Spinal cord (tissue), 10 donors: Measurements from ENCODE around the gene SMIM43. TPM values are rescaled to one million over a fixed set of nuclear protein-coding genes. Genes with fewer than 3 reads are reported as not detected.

ENCODE experiments used
- DNase-seq, 6 donors: peaks; one replicate each; pipeline versions ENCODE4 v3.0.0 to v3.0.0-alpha.2; 2013 to 2015; ENCODE audit warnings: low spot score in 6 of 6, low read depth in 4 of 6
- H3K27ac ChIP-seq: one replicate; pipeline ENCODE4 v1.5.1; 2013; ENCODE audit warnings: low read depth, low read length, control low read depth
- H3K27me3 ChIP-seq: one replicate; pipeline ENCODE4 v1.6.1; 2013; ENCODE audit warnings: low read length; ENCODE audit not compliant: control insufficient read depth, insufficient read depth
- H3K36me3 ChIP-seq: one replicate; pipeline ENCODE4 v1.6.1; 2013; ENCODE audit warnings: low read length; ENCODE audit not compliant: control insufficient read depth, insufficient read depth
- H3K4me1 ChIP-seq: one replicate; pipeline ENCODE4 v1.6.1; 2013; ENCODE audit warnings: low read length; ENCODE audit not compliant: control insufficient read depth, insufficient read depth
- H3K4me3 ChIP-seq: one replicate; pipeline ENCODE4 v1.5.1; 2013; ENCODE audit warnings: low read depth, low read length, control low read depth
- H3K9me3 ChIP-seq: one replicate; pipeline ENCODE4 v1.6.1; 2013; ENCODE audit warnings: low read length; ENCODE audit not compliant: control insufficient read depth, insufficient read depth
- WGBS: methylation state at CpG from one replicate; pipeline ENCODE4 v1.1.5; 2013; ENCODE audit warnings: missing lambda C conversion rate; ENCODE audit not compliant: insufficient coverage; 5-methylcytosine and 5-hydroxymethylcytosine counted together
- long read RNA-seq, 4 donors: transcript quantifications; one replicate each; lab custom pipeline, GENCODE V29; 2026
- polyA plus RNA-seq, 2 donors: library from polyadenylated mRNA; unstranded; fragments of 120-200 nt; gene quantifications; one replicate each; pipeline ENCODE4 v1.2.1, GENCODE V29; 2013; ENCODE audit not compliant: insufficient read length in 2 of 2
- total RNA-seq, 2 donors: library from RNA; depleted of rRNA in 1 of 2; stranded (reverse); fragments of 120-200 nt in 1 of 2; fragments of >200 nt in 1 of 2; gene quantifications; one replicate each; pipeline versions ENCODE4 v1.2.3 to v1.2.4, GENCODE V29; 2013 to 2014
- donor health status: healthy.

The SMIM43 gene
- total RNA-seq (1 to 10 TPM in 1 of 2 donors, under 1 TPM in 1; 0.11 to 1.1 TPM), polyA plus RNA-seq (under 1 TPM; 0.48 to 0.81 TPM)
- long read RNA-seq, donor 1, result 0 reads
- long read RNA-seq, donor 2, result 0 reads
- long read RNA-seq, donor 3, result 0 reads
- long read RNA-seq, donor 4, partial matches to known transcripts, result 0 of 5 reads
- long read RNA-seq, donor 4, other reads (novel, unspliced or antisense), result 0 of 5 reads

- under 1% methylated on average over 75 of the region's 75 CpGs for WGBS
- peak in 2 of 6 donors; percentile 52 to 56 for DNase-seq
- Histone ChIP-seq H3K4me1 (peaks cover 9% of the 10 kb centered on the region), H3K4me3 (peak within 1 kb of the TSS; percentile 42), H3K36me3 (no peaks in the 10 kb centered on the region), H3K9me3 (no peaks in the 10 kb centered on the region), H3K27me3 (peaks cover 45% of the 10 kb centered on the region), H3K27ac (no peak within 1 kb of the TSS)
These were observed at the start of gene SMIM43 for GRCh38 chr4:121764702-121765367. Gene SMIM43, minus strand, starts transcription at chr4:121765164. Its CDS starts 59 bp downstream, at chr4:121765105.

GRCh38 chr4:121814756-121815155 lies 49.8 kb upstream of the SMIM43 start:
- H3K4me3 ChIP-seq, result no peak overlapping the region
- WGBS, result no CpG with 5 or more reads among the region's 2 CpGs
- H3K9me3 ChIP-seq, result no peaks in the 10 kb centered on the region
- peaks cover 16% of the 10 kb centered on the region for H3K36me3 ChIP-seq
- H3K4me1 ChIP-seq, result no peaks in the 10 kb centered on the region
- DNase-seq, result no peak
- H3K27me3 ChIP-seq, result no peaks in the 10 kb centered on the region
- H3K27ac ChIP-seq, result no peak overlapping the region

GRCh38 chr4:121811122-121811521 lies 46.2 kb upstream of the SMIM43 start:
- DNase-seq, result no peak
- Histone ChIP-seq H3K4me3 (no peak overlapping the region), H3K27me3 (no peaks in the 10 kb centered on the region), H3K9me3 (no peaks in the 10 kb centered on the region), H3K27ac (no peak overlapping the region), H3K36me3 (peaks cover 26% of the 10 kb centered on the region), H3K4me1 (no peaks in the 10 kb centered on the region)

- Histone ChIP-seq H3K9me3 (no peaks in the 10 kb centered on the region), H3K4me3 (no peak overlapping the region), H3K27ac (no peak overlapping the region), H3K36me3 (peaks cover 28% of the 10 kb centered on the region), H3K27me3 (no peaks in the 10 kb centered on the region), H3K4me1 (no peaks in the 10 kb centered on the region)
- no peak for DNase-seq
- no CpG with 5 or more reads among the region's 4 CpGs for WGBS
These were observed 41.4 kb upstream of the SMIM43 start for GRCh38 chr4:121806411-121806810.

- Histone ChIP-seq H3K9me3 (no peaks in the 10 kb centered on the region), H3K4me1 (no peaks in the 10 kb centered on the region), H3K27me3 (no peaks in the 10 kb centered on the region), H3K4me3 (peak overlapping the region; percentile 94), H3K27ac (peak overlapping the region; percentile 79), H3K36me3 (peaks cover 12% of the 10 kb centered on the region)
- WGBS, result 33% methylated on average over 3 of the region's 4 CpGs
- no peak for DNase-seq
These were observed 36.7 kb upstream of the SMIM43 start for GRCh38 chr4:121801715-121802075.

GRCh38 chr4:121800961-121801714 lies 36.2 kb upstream of the SMIM43 start, which contains the start of gene EXOSC9:
Gene EXOSC9, plus strand, starts transcription at chr4:121801323. Its CDS starts 102 bp downstream, at chr4:121801425.
- under 1% methylated on average over 43 of the region's 48 CpGs for WGBS
- Histone ChIP-seq H3K9me3 (no peaks in the 10 kb centered on the region), H3K4me3 (peak within 1 kb of the TSS; percentile 94), H3K36me3 (peaks cover 10% of the 10 kb centered on the region), H3K4me1 (no peaks in the 10 kb centered on the region), H3K27ac (peak within 1 kb of the TSS; percentile 79), H3K27me3 (no peaks in the 10 kb centered on the region)
- peak; percentile 95 to 99 (median 96) for DNase-seq

- Histone ChIP-seq H3K9me3 (no peaks in the 10 kb centered on the region), H3K4me3 (peak overlapping the region; percentile 94), H3K4me1 (no peaks in the 10 kb centered on the region), H3K36me3 (peaks cover 6% of the 10 kb centered on the region), H3K27ac (peak overlapping the region; percentile 79), H3K27me3 (no peaks in the 10 kb centered on the region)
- WGBS, result 58% methylated on average over 4 of the region's 8 CpGs
- DNase-seq, result no peak
These were observed 35.6 kb upstream of the SMIM43 start for GRCh38 chr4:121800638-121800960.

GRCh38 chr4:121799867-121800501 lies 35.0 kb upstream of the SMIM43 start:
- Histone ChIP-seq H3K9me3 (no peaks in the 10 kb centered on the region), H3K27ac (no peak overlapping the region), H3K27me3 (no peaks in the 10 kb centered on the region), H3K36me3 (peaks cover 4% of the 10 kb centered on the region), H3K4me1 (no peaks in the 10 kb centered on the region), H3K4me3 (no peak overlapping the region)
- WGBS, result 67% methylated on average over 1 of the region's 3 CpGs
- DNase-seq, result no peak

- no peak overlapping the region for H3K27ac ChIP-seq
These were observed 34.4 kb upstream of the SMIM43 start for GRCh38 chr4:121799208-121799823.

More at GRCh38 chr4:121799208-121799823, 34.4 kb upstream of the SMIM43 start:
- Histone ChIP-seq H3K9me3 (no peaks in the 10 kb centered on the region), H3K4me1 (no peaks in the 10 kb centered on the region), H3K36me3 (peaks cover 4% of the 10 kb centered on the region), H3K27me3 (peaks cover 2% of the 10 kb centered on the region), H3K4me3 (no peak overlapping the region)
- DNase-seq, result no peak
- 100% methylated on average over 1 of the region's 2 CpGs for WGBS
